ENCODE data around the gene TMEM212. TPM values are rescaled to one million over a fixed set of nuclear protein-coding genes. Genes with fewer than 3 reads are reported as not detected.

Gene TMEM212
- total RNA-seq, 4 donors from 2014 or later: not detected

DNA sequence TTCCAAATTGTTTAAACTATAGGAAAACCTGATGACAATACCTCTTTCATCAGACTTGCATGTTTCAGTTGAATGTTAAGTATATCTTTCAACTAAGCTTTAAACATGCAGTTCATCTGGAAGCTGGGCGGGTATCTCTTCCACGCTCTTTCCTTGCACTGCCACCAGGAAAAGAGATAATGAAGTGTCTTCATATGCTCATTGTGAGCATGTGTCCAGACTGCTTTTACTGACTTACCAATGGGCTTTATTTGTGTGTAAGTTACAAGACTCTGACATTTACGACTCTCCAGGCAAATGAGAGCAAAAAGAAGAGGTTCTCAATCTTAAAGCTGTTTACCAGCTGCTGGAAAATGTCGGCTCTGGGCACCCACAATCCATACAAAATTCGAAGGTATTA, 52.8 kb downstream of the TMEM212 start:
- Histone ChIP-seq H3K36me3 (no peaks in the 10 kb centered on the region), H3K9me3 (no peaks in the 10 kb centered on the region), H3K4me1 (no peaks in the 10 kb centered on the region), H3K27ac (replicated peaks in 1 of 4) (no peak overlapping the region), H3K27me3 (no peaks in the 10 kb centered on the region), H3K4me3 (no peak overlapping the region)
- 82% methylated on average over 5 of the region's 5 CpGs for WGBS
- TF ChIP-seq EP300 (IDR thresholded peaks at IDR 0.05): no peak
- no peak for TF ChIP-seq POLR2A (IDR thresholded peaks at IDR 0.05; ENCODE audit: low read depth)
- TF ChIP-seq POLR2AphosphoS5 (IDR thresholded peaks at IDR 0.05): no peak
- TF ChIP-seq, protein P1, sequence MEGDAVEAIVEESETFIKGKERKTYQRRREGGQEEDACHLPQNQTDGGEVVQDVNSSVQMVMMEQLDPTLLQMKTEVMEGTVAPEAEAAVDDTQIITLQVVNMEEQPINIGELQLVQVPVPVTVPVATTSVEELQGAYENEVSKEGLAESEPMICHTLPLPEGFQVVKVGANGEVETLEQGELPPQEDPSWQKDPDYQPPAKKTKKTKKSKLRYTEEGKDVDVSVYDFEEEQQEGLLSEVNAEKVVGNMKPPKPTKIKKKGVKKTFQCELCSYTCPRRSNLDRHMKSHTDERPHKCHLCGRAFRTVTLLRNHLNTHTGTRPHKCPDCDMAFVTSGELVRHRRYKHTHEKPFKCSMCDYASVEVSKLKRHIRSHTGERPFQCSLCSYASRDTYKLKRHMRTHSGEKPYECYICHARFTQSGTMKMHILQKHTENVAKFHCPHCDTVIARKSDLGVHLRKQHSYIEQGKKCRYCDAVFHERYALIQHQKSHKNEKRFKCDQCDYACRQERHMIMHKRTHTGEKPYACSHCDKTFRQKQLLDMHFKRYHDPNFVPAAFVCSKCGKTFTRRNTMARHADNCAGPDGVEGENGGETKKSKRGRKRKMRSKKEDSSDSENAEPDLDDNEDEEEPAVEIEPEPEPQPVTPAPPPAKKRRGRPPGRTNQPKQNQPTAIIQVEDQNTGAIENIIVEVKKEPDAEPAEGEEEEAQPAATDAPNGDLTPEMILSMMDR (IDR thresholded peaks at IDR 0.05): no peak
- no peak for DNase-seq (ENCODE audit: extremely low spot score)
- intact Hi-C loops (cut with DNase I): no loop called here

DNA sequence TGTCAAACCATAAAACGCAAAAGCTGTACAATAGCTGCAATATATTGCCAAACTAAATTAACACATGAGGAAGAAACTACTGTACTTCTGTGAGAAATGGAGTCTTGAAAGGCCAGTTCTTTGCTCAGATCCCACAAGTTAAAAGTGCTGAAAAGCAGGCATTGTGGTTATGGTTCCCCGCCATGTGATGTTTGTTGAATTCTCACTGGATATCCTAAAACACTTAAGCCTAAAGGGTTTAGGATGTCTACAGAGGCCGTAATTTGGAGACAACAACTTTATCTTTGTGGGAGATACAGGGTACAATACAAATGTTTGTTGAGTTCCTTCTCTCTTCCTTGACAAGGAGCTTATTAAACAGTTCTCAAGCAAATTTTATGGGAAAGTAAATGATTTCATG, 53.2 kb downstream of the TMEM212 start:
- intact Hi-C loops (cut with DNase I): no loop called here
- 98% methylated on average over 3 of the region's 3 CpGs for WGBS
- TF ChIP-seq POLR2AphosphoS5 (IDR thresholded peaks at IDR 0.05) (no peak), EP300 (IDR thresholded peaks at IDR 0.05) (no peak), POLR2A (IDR thresholded peaks at IDR 0.05; ENCODE audit: low read depth) (no peak)
- TF ChIP-seq, protein P1 (IDR thresholded peaks at IDR 0.05): no peak

DNA sequence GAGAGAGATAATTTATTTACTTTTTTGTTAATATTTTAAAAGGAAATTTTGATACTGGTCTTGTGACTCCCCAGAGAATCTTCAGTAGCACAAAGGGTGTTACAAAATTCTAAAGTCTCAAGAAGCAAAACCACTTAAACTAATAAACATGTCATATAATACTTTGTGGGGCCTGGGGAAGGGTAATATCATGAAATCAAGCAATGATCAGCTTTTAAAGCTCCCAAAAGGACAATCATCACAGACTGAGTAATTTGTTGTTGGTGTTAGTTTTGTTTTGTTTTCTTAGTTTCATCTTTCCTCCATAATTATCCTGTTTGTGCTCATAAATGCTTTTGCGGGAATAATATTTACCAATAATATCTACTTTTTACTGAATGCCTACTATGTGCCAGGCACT, 55.0 kb downstream of the TMEM212 start:
- Histone ChIP-seq H3K4me1 (no peaks in the 10 kb centered on the region), H3K36me3 (no peaks in the 10 kb centered on the region), H3K9me3 (no peaks in the 10 kb centered on the region), H3K4me3 (no peak overlapping the region), H3K27ac (replicated peaks in 1 of 4) (no peak overlapping the region), H3K27me3 (no peaks in the 10 kb centered on the region)
- DNase-seq (ENCODE audit: extremely low spot score): no peak
- intact Hi-C loops (cut with DNase I): no loop called here
- 100% methylated on average over 1 of the region's 1 CpG for WGBS
- TF ChIP-seq POLR2A (IDR thresholded peaks at IDR 0.05; ENCODE audit: low read depth) (no peak), POLR2AphosphoS5 (IDR thresholded peaks at IDR 0.05) (no peak), EP300 (IDR thresholded peaks at IDR 0.05) (no peak)
- TF ChIP-seq, protein P1 (IDR thresholded peaks at IDR 0.05): no peak

More for the DNA sequence above, 53.2 kb downstream of the TMEM212 start:
- Histone ChIP-seq H3K36me3 (no peaks in the 10 kb centered on the region), H3K27ac (replicated peaks in 1 of 4) (no peak overlapping the region), H3K9me3 (no peaks in the 10 kb centered on the region), H3K4me3 (no peak overlapping the region), H3K4me1 (no peaks in the 10 kb centered on the region), H3K27me3 (no peaks in the 10 kb centered on the region)
- DNase-seq (ENCODE audit: extremely low spot score): no peak

DNA sequence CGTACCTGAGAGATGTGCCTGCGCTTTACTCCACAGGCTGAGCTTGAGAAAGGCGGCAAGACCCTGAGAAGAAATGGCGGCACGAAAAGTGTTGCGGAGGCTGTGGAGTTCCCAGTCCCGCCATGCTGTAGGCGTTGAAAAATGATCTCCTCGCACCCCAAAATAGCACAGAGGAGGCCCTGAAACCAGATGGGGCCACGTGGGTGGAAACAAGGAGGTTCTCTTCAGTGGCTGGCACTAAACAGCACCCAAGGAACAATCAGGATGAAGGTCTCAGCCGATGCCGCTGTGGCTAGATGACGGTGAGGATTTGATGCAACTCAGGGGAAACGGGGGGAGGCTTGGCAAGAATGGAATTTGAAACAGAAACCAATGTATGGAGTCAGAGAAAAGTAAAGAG, 57.3 kb downstream of the TMEM212 start:
- DNase-seq (ENCODE audit: extremely low spot score): no peak
- Histone ChIP-seq H3K36me3 (no peaks in the 10 kb centered on the region), H3K27me3 (no peaks in the 10 kb centered on the region), H3K27ac (replicated peaks in 1 of 4) (no peak overlapping the region), H3K9me3 (no peaks in the 10 kb centered on the region), H3K4me1 (no peaks in the 10 kb centered on the region), H3K4me3 (no peak overlapping the region)
- TF ChIP-seq POLR2A (IDR thresholded peaks at IDR 0.05; ENCODE audit: low read depth) (no peak), EP300 (IDR thresholded peaks at IDR 0.05) (no peak), POLR2AphosphoS5 (IDR thresholded peaks at IDR 0.05) (no peak)
- TF ChIP-seq, protein P1 (IDR thresholded peaks at IDR 0.05): no peak
- WGBS: 86% methylated on average over 14 of the region's 14 CpGs
- intact Hi-C loops (cut with DNase I): no loop called here

DNA sequence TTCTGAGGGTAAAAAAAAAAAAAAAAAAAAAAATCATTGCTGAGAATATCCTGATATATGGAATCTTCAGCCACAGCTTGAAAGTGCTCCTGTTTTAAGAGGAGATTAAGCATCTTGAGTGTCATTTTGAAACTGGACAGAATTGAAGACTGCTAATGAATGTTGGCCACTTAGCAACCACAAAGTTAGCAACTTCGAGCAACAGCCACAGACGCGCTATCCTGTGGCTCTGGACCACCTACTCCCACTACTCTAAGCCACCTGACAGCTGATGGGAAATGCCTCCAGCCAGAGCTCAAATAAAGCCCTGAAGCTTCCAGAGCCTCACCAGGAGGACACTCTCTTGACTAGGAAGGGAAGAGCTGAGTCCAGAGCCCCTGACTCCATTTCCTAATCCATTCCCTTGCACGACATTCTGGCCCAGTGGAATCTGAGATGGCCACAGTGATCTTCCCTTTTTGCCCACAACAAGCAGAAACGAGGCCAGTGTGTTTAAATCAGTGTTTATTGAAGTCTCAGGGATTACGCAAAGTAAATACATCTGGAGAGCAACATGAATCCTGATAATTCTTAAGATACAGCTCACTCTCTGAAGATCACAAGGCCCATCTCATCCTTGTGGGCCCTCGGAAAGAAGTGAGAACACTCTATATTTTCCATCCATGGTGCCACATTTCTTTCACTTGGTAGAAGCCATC, 58.6 kb downstream of the TMEM212 start:
- H3K36me3 ChIP-seq: no peaks in the 10 kb centered on the region
- no peak for DNase-seq (ENCODE audit: extremely low spot score)
- H3K27ac ChIP-seq (replicated peaks in 1 of 4): no peak overlapping the region
- WGBS: 86% methylated on average over 7 of the region's 7 CpGs
- TF ChIP-seq, protein P1 (IDR thresholded peaks at IDR 0.05): no peak
- TF ChIP-seq POLR2AphosphoS5 (IDR thresholded peaks at IDR 0.05) (no peak), EP300 (IDR thresholded peaks at IDR 0.05) (no peak), POLR2A (IDR thresholded peaks at IDR 0.05; ENCODE audit: low read depth) (no peak)
- H3K4me1 ChIP-seq: no peaks in the 10 kb centered on the region
- H3K9me3 ChIP-seq: no peaks in the 10 kb centered on the region
- no peaks in the 10 kb centered on the region for H3K27me3 ChIP-seq
- intact Hi-C loops (cut with DNase I): no loop called here
- H3K4me3 ChIP-seq: no peak overlapping the region
